22Rv1 (cell line): ENCODE data around the gene SH3PXD2A.

Experiments
- H3K27ac ChIP-seq: fragments of 450-650 bp; 2 replicates; pipeline ENCODE4 v1.5.1; 2017
- ZFX ChIP-seq: fragments of 450-650 bp; IDR thresholded peaks from 2 replicates; pipeline ENCODE4 v1.6.1; 2017; ENCODE audit warnings: antibody characterized with exemption, borderline replicate concordance
- TF ChIP-seq, protein P1 (sequence below): fragments of 450-650 bp; IDR thresholded peaks from 2 replicates; pipeline ENCODE4 v1.5.1; 2017; ENCODE audit warnings: mild to moderate bottlenecking

Gene SH3PXD2A

GRCh38 chr10:103711351-103711994 lies 143.9 kb downstream of the SH3PXD2A start:
- no peak for TF ChIP-seq ZFX
- TF ChIP-seq, protein P1, sequence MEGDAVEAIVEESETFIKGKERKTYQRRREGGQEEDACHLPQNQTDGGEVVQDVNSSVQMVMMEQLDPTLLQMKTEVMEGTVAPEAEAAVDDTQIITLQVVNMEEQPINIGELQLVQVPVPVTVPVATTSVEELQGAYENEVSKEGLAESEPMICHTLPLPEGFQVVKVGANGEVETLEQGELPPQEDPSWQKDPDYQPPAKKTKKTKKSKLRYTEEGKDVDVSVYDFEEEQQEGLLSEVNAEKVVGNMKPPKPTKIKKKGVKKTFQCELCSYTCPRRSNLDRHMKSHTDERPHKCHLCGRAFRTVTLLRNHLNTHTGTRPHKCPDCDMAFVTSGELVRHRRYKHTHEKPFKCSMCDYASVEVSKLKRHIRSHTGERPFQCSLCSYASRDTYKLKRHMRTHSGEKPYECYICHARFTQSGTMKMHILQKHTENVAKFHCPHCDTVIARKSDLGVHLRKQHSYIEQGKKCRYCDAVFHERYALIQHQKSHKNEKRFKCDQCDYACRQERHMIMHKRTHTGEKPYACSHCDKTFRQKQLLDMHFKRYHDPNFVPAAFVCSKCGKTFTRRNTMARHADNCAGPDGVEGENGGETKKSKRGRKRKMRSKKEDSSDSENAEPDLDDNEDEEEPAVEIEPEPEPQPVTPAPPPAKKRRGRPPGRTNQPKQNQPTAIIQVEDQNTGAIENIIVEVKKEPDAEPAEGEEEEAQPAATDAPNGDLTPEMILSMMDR, result peak; percentile 51
- no peak overlapping the region for H3K27ac ChIP-seq

- no peak overlapping the region for H3K27ac ChIP-seq
- no peak for TF ChIP-seq ZFX
- TF ChIP-seq, protein P1, result no peak
Observed at GRCh38 chr10:103710490-103710889, 144.9 kb downstream of the SH3PXD2A start.

GRCh38 chr10:103709341-103709920 lies 145.9 kb downstream of the SH3PXD2A start:
- H3K27ac ChIP-seq, result no peak overlapping the region
- TF ChIP-seq, protein P1, result no peak

- no peak for TF ChIP-seq ZFX
- TF ChIP-seq, protein P1, result no peak
- no peak overlapping the region for H3K27ac ChIP-seq
Observed at GRCh38 chr10:103708627-103709288, 146.6 kb downstream of the SH3PXD2A start.

- H3K27ac ChIP-seq, result no peak overlapping the region
- TF ChIP-seq ZFX, result no peak
Observed at GRCh38 chr10:103707956-103708626, 147.3 kb downstream of the SH3PXD2A start.

DNA sequence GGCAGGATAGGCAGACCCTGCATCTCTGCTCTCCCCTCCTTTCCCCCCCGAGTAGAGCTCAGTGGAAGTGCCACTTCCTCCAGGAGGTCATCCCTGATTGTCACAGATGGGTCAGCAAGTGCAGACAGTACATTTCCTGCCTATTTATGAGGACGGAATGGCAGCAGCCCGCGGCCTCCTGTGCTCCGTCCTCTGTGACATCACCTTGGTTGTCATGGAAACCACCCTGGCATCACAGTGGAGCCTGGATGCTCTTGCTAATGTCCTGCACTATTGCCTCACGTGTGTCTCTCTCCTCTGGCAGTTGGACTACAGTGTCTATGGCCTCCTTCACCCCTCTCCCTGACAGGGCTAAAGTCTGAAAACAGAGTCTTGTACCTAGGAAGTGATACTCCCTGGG lies 148.6 kb downstream of the SH3PXD2A start:
- no peak for TF ChIP-seq ZFX
- no peak overlapping the region for H3K27ac ChIP-seq

DNA sequence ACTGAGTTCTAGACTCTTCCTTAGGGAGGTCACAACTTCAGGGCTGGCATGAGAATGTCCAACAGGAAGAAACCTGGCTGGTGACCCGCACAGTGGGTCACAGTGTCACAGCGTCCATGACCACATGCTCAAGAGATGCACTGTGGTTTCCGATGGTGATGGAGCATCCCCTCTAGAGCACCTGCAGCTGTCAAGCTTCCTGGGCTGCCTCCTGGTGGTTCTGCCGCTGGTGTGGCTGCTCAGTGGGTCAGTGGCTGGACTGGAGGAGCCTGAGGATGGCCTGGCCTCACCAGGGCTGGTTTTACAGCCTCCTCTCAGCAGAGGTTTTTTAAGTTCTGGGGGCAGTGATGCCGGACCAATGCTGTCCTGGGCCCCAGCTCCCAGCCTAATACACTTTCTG lies 149.3 kb downstream of the SH3PXD2A start:
- H3K27ac ChIP-seq, result no peak overlapping the region
- TF ChIP-seq ZFX, result no peak
- TF ChIP-seq, protein P1, result no peak
